NCI-H128 (cell line): ENCODE data around the gene NHLH2.

Experiments used
- DNase-seq: peaks from one replicate; lab custom pipeline; 2025; ENCODE audit not compliant: unreplicated experiment; lab: John Stamatoyannopoulos, UW

Gene NHLH2

DNA sequence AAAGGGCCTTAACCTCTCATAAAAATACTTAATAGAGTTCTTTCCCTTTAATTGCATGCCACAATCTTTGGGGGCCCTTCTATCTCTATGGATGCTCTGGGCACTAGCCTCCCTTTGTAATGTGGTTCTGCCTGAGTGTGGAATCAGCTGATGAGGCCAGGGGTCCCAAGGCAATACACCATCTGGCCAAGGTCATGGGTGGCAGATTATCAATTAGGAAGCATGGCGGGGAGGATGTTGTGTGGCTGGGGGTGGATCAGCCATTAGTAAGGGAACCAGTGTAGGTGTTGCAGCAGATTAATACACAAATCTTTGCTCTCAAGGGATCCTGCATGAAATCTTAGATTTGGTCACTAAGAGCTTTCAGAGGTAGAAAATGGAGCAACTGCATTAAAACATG, 35.3 kb downstream of the NHLH2 start:
- no peak for DNase-seq

GRCh38 chr1:115802416-115802815, 38.5 kb downstream of the NHLH2 start:
- no peak for DNase-seq

DNA sequence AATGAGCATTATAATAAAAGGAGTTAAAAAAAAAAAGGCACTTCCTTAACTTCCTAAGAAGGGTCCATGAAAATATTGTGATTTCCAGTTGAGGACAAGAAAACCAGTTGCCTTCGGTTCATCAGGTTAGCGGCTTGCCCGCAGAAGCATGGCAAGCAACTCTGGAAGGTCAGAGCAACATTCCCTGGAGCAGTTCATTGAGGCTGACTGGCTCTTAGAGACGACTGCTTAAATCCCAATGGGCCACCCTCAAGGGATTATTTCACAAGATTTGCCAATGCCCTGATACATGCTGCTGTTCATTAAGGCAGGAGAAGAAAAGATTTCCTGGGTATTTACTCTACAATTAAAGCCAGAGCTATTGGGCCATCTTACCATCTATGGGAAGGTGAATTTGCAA, 43.4 kb downstream of the NHLH2 start:
- DNase-seq, result no peak

GRCh38 chr1:115796897-115797296, 44.0 kb downstream of the NHLH2 start:
- DNase-seq, result no peak

DNA sequence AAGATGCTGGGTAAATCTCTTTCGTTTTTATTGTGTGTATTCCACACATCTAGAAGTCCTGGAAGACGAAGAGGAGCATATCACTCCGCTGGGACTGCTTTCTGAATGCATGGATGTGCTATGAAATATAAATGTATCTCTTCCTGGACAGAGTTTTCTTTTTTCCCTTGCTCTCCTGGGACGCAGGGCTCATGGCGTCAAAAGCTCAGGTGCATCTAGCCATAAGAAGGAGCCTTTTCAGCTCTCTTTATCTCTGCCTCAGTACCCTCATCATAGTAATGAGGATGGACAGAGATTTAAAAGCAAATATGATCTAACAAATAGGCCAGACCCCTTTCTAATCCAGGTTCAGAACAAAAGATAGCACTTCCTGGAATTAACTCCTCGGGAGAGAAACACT, 44.9 kb downstream of the NHLH2 start:
- DNase-seq, result no peak

GRCh38 chr1:115794976-115795639, 45.8 kb downstream of the NHLH2 start:
- DNase-seq, result no peak

DNA sequence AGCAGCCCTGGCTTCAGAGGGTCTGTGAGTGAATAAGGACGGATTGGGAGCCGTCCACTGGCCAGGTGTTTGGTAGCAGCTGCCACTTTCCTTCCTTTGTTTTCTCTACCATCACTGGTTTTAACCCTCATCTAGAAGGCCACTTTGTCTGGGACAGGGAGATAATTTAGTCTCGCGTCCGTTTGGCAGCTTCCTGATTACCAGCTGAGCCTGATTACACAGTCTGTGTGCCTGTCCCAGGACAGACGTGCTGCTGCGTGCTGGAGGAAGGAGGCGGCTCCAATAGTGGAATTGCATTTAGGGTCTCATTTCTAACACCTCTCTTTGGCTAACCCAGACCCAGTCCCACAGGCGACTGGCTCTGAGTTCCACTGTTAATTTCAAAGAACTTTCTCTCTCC, 47.8 kb downstream of the NHLH2 start:
- no peak for DNase-seq

DNA sequence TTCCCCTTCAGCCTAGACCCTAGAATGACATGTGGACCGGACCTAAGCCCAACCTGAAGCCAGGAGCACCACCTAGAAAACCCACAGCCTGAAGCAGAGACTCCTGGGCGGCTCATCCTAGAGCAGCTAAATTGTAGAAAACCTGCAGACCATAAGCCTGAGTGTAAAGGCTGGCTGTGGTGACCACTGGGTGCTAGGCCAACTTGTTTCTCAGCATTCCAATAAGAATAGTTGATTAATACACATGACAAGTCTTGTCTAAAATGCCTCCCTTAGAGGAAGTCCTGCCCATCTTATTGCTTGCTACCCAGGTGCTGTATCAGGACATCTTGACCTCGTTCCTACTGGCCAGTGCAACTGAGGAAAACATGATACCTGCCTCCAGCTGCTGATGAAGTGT, 49.1 kb downstream of the NHLH2 start:
- DNase-seq, result no peak

DNA sequence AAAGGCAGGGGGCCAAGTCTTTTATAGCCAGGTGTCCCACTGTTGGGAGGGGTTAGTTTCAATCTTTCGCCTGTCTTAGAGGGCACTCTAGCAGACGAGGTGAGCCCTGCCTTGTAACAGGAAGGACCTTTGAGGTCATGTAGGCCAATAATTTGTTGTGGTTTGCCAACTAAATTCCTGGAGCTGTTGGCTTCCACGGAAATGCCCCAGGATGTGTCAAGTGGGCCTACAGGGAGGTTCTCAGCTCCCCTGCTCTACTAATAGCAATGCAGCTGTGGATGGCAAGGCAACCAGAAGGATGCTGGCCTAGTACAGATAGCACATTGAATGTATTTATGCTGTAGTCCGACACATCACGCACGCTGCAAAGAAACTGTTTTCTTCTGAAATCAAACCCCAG, 50.1 kb downstream of the NHLH2 start:
- no peak for DNase-seq

- DNase-seq, result no peak
Observed at GRCh38 chr1:115790356-115790755, 50.6 kb downstream of the NHLH2 start.
